GM12872 (cell line): ENCODE data around the gene ZNF346.

Experiments used
- CTCF ChIP-seq: IDR thresholded peaks from 3 replicates; pipeline ENCODE4 v1.5.1; 2011; ENCODE audit warnings: low read depth, mild to moderate bottlenecking, low read length, moderate library complexity; ENCODE audit not compliant: insufficient read depth

Gene ZNF346

GRCh38 chr5:177064500-177065277 is 42.2 kb downstream of the ZNF346 start:
- no peak for TF ChIP-seq CTCF

GRCh38 chr5:177065491-177065890 is 43.0 kb downstream of the ZNF346 start:
- TF ChIP-seq CTCF: no peak

DNA sequence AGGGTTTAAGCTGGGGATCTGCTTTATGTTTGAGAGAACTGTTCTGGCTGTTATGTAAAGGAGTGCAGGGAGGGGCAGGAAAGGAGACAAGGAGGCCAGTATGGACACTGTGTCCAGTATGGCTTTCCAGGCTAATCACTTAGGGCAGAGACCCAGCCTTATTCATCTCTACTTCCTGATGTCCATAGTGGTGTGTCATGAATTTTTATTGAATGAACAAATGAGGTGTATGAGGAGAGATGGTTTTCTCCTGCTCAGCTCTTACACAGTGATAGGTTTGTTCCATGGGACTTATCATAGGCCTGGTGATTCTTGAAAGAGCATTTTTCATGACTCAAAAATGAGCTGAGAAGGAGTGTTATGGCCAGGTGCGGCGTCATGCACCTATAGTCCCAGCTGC is 43.7 kb downstream of the ZNF346 start:
- TF ChIP-seq CTCF: no peak

DNA sequence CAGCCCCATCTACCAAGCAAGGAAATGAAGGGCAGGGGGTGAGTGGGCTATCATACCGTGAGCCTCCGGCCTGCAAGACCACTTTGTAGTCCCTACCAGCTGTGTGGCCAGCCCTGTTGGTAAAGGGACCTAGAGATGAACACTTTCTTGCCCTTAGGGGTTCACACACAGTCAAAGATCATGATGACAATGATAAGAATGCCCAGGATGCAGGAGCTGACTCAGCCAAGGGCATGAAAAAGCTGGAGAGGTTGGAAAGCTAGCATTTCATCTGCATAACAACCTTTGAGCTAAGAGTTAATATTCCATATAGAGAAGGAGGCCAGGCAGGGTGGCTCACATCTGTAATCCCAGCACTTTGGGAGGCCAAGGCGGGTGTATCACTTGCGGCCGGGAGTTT is 45.0 kb downstream of the ZNF346 start:
- no peak for TF ChIP-seq CTCF

DNA sequence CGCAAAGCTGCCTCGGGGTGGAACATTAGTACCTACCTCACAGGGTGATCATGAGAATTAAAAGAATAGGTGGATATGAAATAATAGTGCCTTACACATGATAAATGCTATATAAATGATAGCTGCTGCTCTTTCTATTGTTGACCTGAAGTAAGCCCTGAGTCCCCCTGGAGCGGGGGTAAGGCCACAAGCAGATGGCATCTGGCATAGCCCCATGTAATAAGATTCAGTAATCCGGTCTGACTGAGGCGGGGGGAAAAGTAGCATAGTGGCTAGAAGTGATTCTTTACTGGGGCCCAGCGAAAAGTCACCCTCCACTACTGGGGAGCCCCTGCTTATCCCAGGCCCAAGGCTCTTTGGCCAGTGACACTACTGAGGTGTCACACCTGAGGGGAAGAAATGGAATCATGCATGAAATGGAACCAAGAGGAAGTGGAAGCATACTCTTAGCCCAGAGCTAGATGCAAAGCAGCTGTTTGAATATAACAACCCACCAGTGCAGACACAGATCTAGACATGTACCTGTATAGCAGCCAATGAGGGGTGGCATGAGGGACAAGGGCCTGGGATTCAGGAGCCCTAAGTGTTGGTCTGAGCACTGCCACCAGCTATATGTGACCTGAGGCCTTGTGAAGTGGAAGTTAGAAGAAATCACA is 48.2 kb downstream of the ZNF346 start:
- TF ChIP-seq CTCF: no peak

DNA sequence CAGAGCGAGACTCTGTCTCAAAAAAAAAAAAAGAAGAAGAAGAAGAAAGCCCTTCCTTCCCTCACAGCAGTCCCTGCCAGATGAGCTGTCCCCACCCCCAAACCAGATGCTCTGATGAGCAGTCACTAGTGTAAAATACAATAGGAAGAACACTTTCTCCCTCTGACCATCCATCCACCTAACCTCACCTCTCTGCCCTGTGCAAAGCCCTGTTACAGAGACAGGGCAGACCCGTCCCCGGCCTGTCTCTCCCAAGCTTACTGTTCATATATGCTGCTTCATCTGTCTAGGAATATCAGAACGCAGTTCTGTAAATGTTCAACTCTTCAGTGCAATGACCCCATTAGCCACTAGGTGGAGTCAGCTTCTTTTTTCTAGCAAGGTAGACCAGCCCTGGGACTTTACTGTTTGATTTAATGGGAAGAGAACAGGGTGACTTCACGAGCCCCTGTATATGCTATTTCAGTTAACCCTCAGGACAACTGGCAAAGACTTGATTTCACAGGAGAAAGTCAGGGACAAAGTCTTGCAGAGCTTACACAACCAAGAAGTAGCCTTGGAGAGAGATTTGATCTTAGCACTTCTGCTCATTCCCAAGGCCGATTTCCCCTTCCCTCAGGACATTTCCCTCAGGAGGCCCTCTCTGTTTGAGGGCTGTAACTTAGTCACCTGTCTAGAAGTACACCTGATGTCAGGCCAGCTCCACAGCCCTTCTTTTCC is 49.3 kb downstream of the ZNF346 start:
- peak; percentile 89 for TF ChIP-seq CTCF

- TF ChIP-seq CTCF: no peak
These were observed 54.8 kb downstream of the ZNF346 start for GRCh38 chr5:177077335-177077734.
